CD14-positive monocyte (primary cell): ENCODE data around the gene GNG4. TPM values are rescaled to one million over a fixed set of nuclear protein-coding genes. Genes with fewer than 3 reads are reported as not detected.

Experiments used
- DNase-seq, 3 donors: peaks; one replicate each; pipeline ENCODE4 v3.0.0-alpha.2; 2011 to 2022
- H2AFZ ChIP-seq: 2 replicates; pipeline ENCODE4 v1.6.0; 2012; ENCODE audit warnings: mild to moderate bottlenecking, low read depth, low read length, inconsistent platforms; ENCODE audit not compliant: insufficient read depth, poor library complexity, severe bottlenecking
- H3K27ac ChIP-seq, 2 donors: 1 replicate in 1 of 2; 2 replicates in 1 of 2; pipeline ENCODE4 v1.5.1; 2012 to 2013; ENCODE audit warnings: low read length in 2 of 2, control low read depth in 1 of 2, inconsistent platforms in 1 of 2, low read depth in 1 of 2, mild to moderate bottlenecking in 1 of 2
- H3K27me3 ChIP-seq, 2 donors: one replicate each; pipeline versions ENCODE4 v1.6.0 to v1.6.1; 2011 to 2013; ENCODE audit warnings: low read length in 2 of 2; ENCODE audit not compliant: control insufficient read depth in 2 of 2, insufficient read depth in 2 of 2
- H3K36me3 ChIP-seq, 2 donors: replicated peaks in 1 of 2; 1 replicate in 1 of 2; 2 replicates in 1 of 2; pipeline versions ENCODE4 v1.5.1 to v1.6.1; 2012 to 2013; ENCODE audit warnings: low read length in 2 of 2, control low read depth in 1 of 2, inconsistent platforms in 1 of 2, mild to moderate bottlenecking in 1 of 2; ENCODE audit not compliant: insufficient read depth in 2 of 2, control insufficient read depth in 1 of 2
- H3K4me1 ChIP-seq, 2 donors: 1 replicate in 1 of 2; 2 replicates in 1 of 2; pipeline versions ENCODE4 v1.5.1 to v1.6.1; 2012 to 2013; ENCODE audit warnings: low read length in 2 of 2, control low read depth in 1 of 2, inconsistent platforms in 1 of 2, mild to moderate bottlenecking in 1 of 2, moderate library complexity in 1 of 2; ENCODE audit not compliant: insufficient read depth in 2 of 2, control insufficient read depth in 1 of 2
- H3K4me2 ChIP-seq: replicated peaks from 2 replicates; pipeline ENCODE3; 2012; ENCODE audit warnings: low read length, moderate library complexity, mild to moderate bottlenecking; ENCODE audit not compliant: poor library complexity, severe bottlenecking; ENCODE audit errors: extremely low read depth
- H3K4me3 ChIP-seq, 3 experiments: fragments of 200-600 bp in 1 of 3; sonication (generic) in 1 of 3; replicated peaks in 1 of 3; 1 replicate in 2 of 3; 2 replicates in 1 of 3; pipeline ENCODE4 v1.5.1; 2011 to 2013; ENCODE audit warnings: low read length in 3 of 3, mild to moderate bottlenecking in 3 of 3, control low read depth in 2 of 3, low read depth in 2 of 3, inconsistent platforms in 1 of 3, moderate library complexity in 1 of 3
- H3K79me2 ChIP-seq: 2 replicates; pipeline ENCODE4 v1.6.0; 2012; ENCODE audit warnings: mild to moderate bottlenecking, control low read depth, inconsistent platforms, low read length, moderate library complexity; ENCODE audit not compliant: insufficient read depth
- H3K9ac ChIP-seq: 2 replicates; pipeline ENCODE4 v1.6.0; 2017; ENCODE audit warnings: low read length, mild to moderate bottlenecking; ENCODE audit not compliant: insufficient read depth, poor library complexity, severe bottlenecking
- H3K9me3 ChIP-seq, 2 donors: replicated peaks in 1 of 2; 1 replicate in 1 of 2; 2 replicates in 1 of 2; pipeline versions ENCODE4 v1.5.1 to v1.6.1; 2012 to 2013; ENCODE audit warnings: low read length in 2 of 2, control low read depth in 1 of 2; ENCODE audit not compliant: control insufficient read depth in 1 of 2, insufficient read depth in 1 of 2
- H4K20me1 ChIP-seq: 2 replicates; pipeline ENCODE4 v1.6.0; 2012; ENCODE audit warnings: mild to moderate bottlenecking, low read length, control low read depth, moderate library complexity; ENCODE audit not compliant: insufficient read depth
- H3K27ac Mint-ChIP-seq, 7 donors: one replicate each; pipeline ENCODE4 v1.8.0; 2020; ENCODE audit warnings: mild to moderate bottlenecking in 7 of 7, mixed read lengths in 7 of 7, moderate library complexity in 6 of 7, inconsistent platforms in 2 of 7
- H3K27me3 Mint-ChIP-seq, 3 donors: one replicate each; pipeline ENCODE4 v1.8.0; 2021 to 2022; ENCODE audit warnings: low read depth in 3 of 3, mild to moderate bottlenecking in 3 of 3, mixed read lengths in 3 of 3, moderate library complexity in 3 of 3, inconsistent platforms in 1 of 3
- H3K36me3 Mint-ChIP-seq, 2 donors: one replicate each; pipeline ENCODE4 v1.8.0; 2020; ENCODE audit warnings: mixed read lengths in 2 of 2, inconsistent platforms in 1 of 2, mild to moderate bottlenecking in 1 of 2
- H3K4me1 Mint-ChIP-seq: one replicate; pipeline ENCODE4 v1.8.0; 2020; ENCODE audit warnings: mild to moderate bottlenecking, mixed read lengths
- H3K4me3 Mint-ChIP-seq, 2 donors: one replicate each; pipeline ENCODE4 v1.8.0; 2020; ENCODE audit warnings: mild to moderate bottlenecking in 2 of 2, mixed read lengths in 2 of 2, moderate library complexity in 1 of 2
- H3K9me3 Mint-ChIP-seq, 7 donors: one replicate each; pipeline ENCODE4 v1.8.0; 2020 to 2022; ENCODE audit warnings: mixed read lengths in 7 of 7, mild to moderate bottlenecking in 6 of 7, moderate library complexity in 6 of 7, inconsistent platforms in 2 of 7
- CTCF ChIP-seq: fragments of 200-600 bp; IDR thresholded peaks from one replicate; pipeline ENCODE4 v1.8.0; 2022; ENCODE audit warnings: antibody characterized with exemption, mild to moderate bottlenecking
- WGBS: methylation state at CpG from one replicate; pipeline ENCODE4 v1.1.5; 2013; ENCODE audit warnings: missing lambda C conversion rate; ENCODE audit not compliant: insufficient coverage; 5-methylcytosine and 5-hydroxymethylcytosine counted together
- intact Hi-C, 2 donors: fragments of 100-400 bp; cut with micrococcal nuclease; formaldehyde crosslinking; loops; one replicate each; pipeline versions ENCODE4 v1.15.0 to v1.15.1; 2023
- polyA plus RNA-seq, 3 donors: library from polyadenylated mRNA; depleted of rRNA in 1 of 3; unstranded in 2 of 3; stranded (reverse) in 1 of 3; fragments of 300-500 nt in 2 of 3; fragments of >200 nt in 1 of 3; fragmentation: Illumina TruSeq in 2 of 3; gene quantifications; 1 replicate in 2 of 3; 2 replicates in 1 of 3; pipeline ENCODE4 v1.2.3, GENCODE V29; 2012 to 2021

GNG4 gene
- polyA plus RNA-seq, 3 donors: not detected

GRCh38 chr1:235513495-235514366, 135.9 kb downstream of the GNG4 start:
- Histone ChIP-seq H3K9me3 (no peaks in the 10 kb centered on the region), H3K36me3 (no peaks in the 10 kb centered on the region), H3K27me3 (no peaks in the 10 kb centered on the region), H3K9ac (no peak overlapping the region), H2AFZ (no peak overlapping the region), H3K4me2 (no peak overlapping the region), H3K27ac (no peak overlapping the region), H3K4me1 (peaks cover 3 to 5% of the 10 kb centered on the region in 2 donors), H3K4me3 (no peak overlapping the region), H3K79me2 (no peaks in the 10 kb centered on the region), H4K20me1 (no peaks in the 10 kb centered on the region)
- H3K27ac Mint-ChIP-seq: no peak overlapping the region
- no peaks in the 10 kb centered on the region for H3K9me3 Mint-ChIP-seq
- intact Hi-C loops: loop anchor here in 1 of 2 donors (10.0 kb wide), 1 partner anchor 141 kb away; no protein-coding TSS in a partner anchor
- H3K4me1 Mint-ChIP-seq: peaks cover 7% of the 10 kb centered on the region
- TF ChIP-seq CTCF: peak; percentile 87
- peaks cover 0 to 4% (median 0%) of the 10 kb centered on the region in 3 donors for H3K27me3 Mint-ChIP-seq
- WGBS: 91% methylated on average over 3 of the region's 8 CpGs
- H3K4me3 Mint-ChIP-seq: no peak overlapping the region
- peak; percentile 56 to 68 (median 61) for DNase-seq
- no peaks in the 10 kb centered on the region for H3K36me3 Mint-ChIP-seq

- intact Hi-C loops: loop anchor here in 1 of 2 donors (10.0 kb wide), 1 partner anchor 143 kb away; no protein-coding TSS in a partner anchor
- DNase-seq: no peak
- Histone ChIP-seq H3K36me3 (no peaks in the 10 kb centered on the region), H3K9me3 (no peaks in the 10 kb centered on the region), H3K27me3 (no peaks in the 10 kb centered on the region), H3K79me2 (no peaks in the 10 kb centered on the region), H3K4me2 (no peak overlapping the region), H3K4me1 (peaks cover 3 to 5% of the 10 kb centered on the region in 2 donors), H3K9ac (no peak overlapping the region), H2AFZ (no peak overlapping the region), H3K4me3 (no peak overlapping the region), H3K27ac (no peak overlapping the region), H4K20me1 (no peaks in the 10 kb centered on the region)
- H3K4me1 Mint-ChIP-seq: peaks cover 7% of the 10 kb centered on the region
- no peaks in the 10 kb centered on the region for H3K9me3 Mint-ChIP-seq
- 78% methylated on average over 10 of the region's 13 CpGs for WGBS
- no peak for TF ChIP-seq CTCF
- H3K4me3 Mint-ChIP-seq: no peak overlapping the region
- H3K27ac Mint-ChIP-seq: no peak overlapping the region
- no peaks in the 10 kb centered on the region for H3K36me3 Mint-ChIP-seq
- H3K27me3 Mint-ChIP-seq: peaks cover 0 to 4% (median 2%) of the 10 kb centered on the region in 3 donors
Observed at GRCh38 chr1:235511470-235512240, 137.9 kb downstream of the GNG4 start.
